Left ventricle myocardium inferior (tissue), 1 donor: Measurements from ENCODE around the gene LCK. TPM values are rescaled to one million over a fixed set of nuclear protein-coding genes. Genes with fewer than 3 reads are reported as not detected.

Experiments used
- DNase-seq: peaks from one replicate; pipeline ENCODE4 v3.0.0-alpha.2; 2020
- H3K27ac ChIP-seq: fragments of 200-600 bp; replicated peaks from 2 replicates; pipeline ENCODE4 v1.8.0; 2021
- H3K27me3 ChIP-seq: fragments of 200-600 bp; 2 replicates; pipeline ENCODE4 v1.8.0; 2021; ENCODE audit warnings: low read depth
- H3K36me3 ChIP-seq: fragments of 200-600 bp; 2 replicates; pipeline ENCODE4 v1.8.0; 2021
- H3K4me1 ChIP-seq: fragments of 200-600 bp; 2 replicates; pipeline ENCODE4 v1.8.0; 2021
- H3K4me3 ChIP-seq: fragments of 200-600 bp; 2 replicates; pipeline ENCODE4 v1.8.0; 2021; ENCODE audit warnings: mild to moderate bottlenecking, moderate library complexity
- H3K9me3 ChIP-seq: fragments of 200-600 bp; replicated peaks from 2 replicates; pipeline ENCODE4 v1.8.0; 2021
- CTCF ChIP-seq: fragments of 200-600 bp; IDR thresholded peaks from 2 replicates; pipeline ENCODE4 v1.8.0; 2021; ENCODE audit warnings: antibody characterized with exemption, mild to moderate bottlenecking, borderline replicate concordance
- intact Hi-C: fragments of 100-400 bp; cut with micrococcal nuclease; formaldehyde crosslinking; loops from one replicate; pipeline ENCODE4 v1.11.0; 2022
- total RNA-seq: library from RNA; stranded (reverse); fragmentation: NEBNext Ultra II Directional; extraction: Animal tissue kit (Norgen Biotek cat#: 25700); gene quantifications from one replicate; pipeline ENCODE4 v1.2.1, GENCODE V29; 2021
- donor health status: DM: no; HTN: yes; CAD: no; lungs with severe emphysema.

LCK gene
- total RNA-seq, 1 donor from 2014 or later: 0.63 TPM

DNA sequence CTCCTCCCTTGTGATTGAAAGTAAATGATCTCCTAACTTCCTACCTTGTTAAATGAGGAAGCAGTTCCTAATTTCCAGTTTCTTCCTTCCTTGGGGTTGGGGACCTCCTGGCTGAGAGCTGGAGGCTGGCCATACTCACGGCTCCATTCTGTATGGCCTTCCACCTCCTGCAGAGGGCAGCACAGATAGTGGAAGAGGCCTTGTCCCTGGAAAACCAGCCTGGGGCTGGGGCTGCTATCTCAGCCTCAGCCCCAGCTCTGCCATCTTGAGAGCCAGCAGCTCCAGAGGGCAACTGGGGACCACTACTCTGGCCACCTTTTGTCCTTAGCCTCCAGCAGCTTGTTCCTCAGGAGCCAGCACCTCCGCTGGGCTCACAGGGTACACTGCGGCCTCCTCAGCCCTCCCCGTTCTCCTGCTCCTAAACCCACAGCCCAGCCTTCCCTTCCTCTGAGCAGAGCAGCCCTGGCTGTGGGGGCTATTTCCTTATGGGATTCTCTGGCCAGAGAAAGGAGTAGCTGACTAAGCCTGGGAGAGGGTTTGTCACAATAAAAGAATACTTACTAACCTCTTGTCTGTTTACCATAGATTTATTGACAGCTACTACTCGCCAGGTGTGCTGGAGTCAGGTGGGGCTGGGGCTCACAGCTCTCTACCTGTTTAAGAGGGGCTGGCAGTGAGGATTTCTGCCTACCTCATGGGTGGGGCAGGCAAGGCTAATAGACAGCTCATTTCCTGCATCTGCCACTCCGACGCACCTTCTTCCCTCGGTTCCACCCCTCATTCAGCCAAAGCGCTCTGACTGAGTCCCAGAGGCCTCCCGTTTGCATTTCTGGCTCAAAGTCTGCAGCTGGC lies 35.2 kb upstream of the LCK start:
- no peaks in the 10 kb centered on the region for H3K27me3 ChIP-seq
- peaks cover 62% of the 10 kb centered on the region for H3K36me3 ChIP-seq
- intact Hi-C loops: no loop called here
- H3K9me3 ChIP-seq: no peaks in the 10 kb centered on the region
- peak; percentile 29 for DNase-seq
- no peak overlapping the region for H3K27ac ChIP-seq
- H3K4me3 ChIP-seq: no peak overlapping the region
- H3K4me1 ChIP-seq: peaks cover 28% of the 10 kb centered on the region
- TF ChIP-seq CTCF: peak; percentile 80

- intact Hi-C loops: no loop called here
- H3K27ac ChIP-seq: no peak overlapping the region
- TF ChIP-seq CTCF: no peak
Observed at GRCh38 chr1:32216566-32216965, 34.5 kb upstream of the LCK start.

GRCh38 chr1:32219022-32219421 lies 32.0 kb upstream of the LCK start:
- intact Hi-C loops: no loop called here
- Histone ChIP-seq H3K27ac (no peak overlapping the region), H3K9me3 (no peaks in the 10 kb centered on the region), H3K4me3 (no peak overlapping the region), H3K36me3 (peaks cover 63% of the 10 kb centered on the region), H3K27me3 (no peaks in the 10 kb centered on the region), H3K4me1 (peaks cover 59% of the 10 kb centered on the region)
- DNase-seq: no peak
- no peak for TF ChIP-seq CTCF

More at GRCh38 chr1:32216566-32216965, 34.5 kb upstream of the LCK start:
- no peak for DNase-seq
- Histone ChIP-seq H3K9me3 (no peaks in the 10 kb centered on the region), H3K27me3 (no peaks in the 10 kb centered on the region), H3K4me1 (peaks cover 35% of the 10 kb centered on the region), H3K36me3 (peaks cover 62% of the 10 kb centered on the region), H3K4me3 (no peak overlapping the region)

DNA sequence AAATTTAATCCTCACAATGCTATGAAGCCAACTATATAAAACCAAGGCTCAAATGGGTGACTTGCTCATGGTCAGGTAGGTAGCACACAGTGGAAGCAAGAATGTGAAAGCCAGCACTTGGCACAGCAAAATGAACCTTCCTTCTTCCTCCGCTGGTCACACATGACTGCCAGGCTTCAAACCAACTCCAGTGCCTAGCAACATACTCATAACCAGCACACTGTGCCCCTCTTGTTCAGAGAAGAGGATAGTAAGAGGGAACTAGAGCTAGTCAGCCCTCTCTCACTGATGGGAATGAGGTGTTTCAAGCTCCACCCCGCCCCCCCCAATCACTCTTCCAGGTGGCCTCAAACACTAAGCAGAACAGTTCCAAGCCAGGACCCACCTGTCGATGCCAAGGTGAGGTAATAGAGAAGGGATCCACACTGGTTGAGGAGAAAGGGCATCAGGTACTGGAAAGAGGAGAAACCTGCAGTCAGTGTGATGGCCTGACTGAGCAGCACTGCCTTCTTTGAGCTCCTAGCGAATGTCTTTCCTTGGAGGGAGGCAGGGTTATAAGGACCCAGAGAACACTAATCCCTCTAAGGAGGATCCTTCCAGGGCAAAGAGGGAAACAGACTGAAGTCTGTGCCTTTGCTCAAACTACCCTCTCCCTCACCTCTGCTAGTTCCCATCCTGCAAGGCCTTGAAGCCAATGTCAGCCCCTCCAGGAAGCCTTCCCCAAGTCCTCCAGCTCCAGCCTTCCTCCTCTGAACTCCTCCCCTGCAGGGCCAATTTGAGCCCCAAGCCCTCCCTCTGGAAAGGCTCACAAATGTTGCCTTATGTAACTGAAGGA lies 30.1 kb upstream of the LCK start:
- TF ChIP-seq CTCF: no peak
- no peak for DNase-seq
- no peaks in the 10 kb centered on the region for H3K27me3 ChIP-seq
- H3K36me3 ChIP-seq: peaks cover 64% of the 10 kb centered on the region
- peaks cover 55% of the 10 kb centered on the region for H3K4me1 ChIP-seq
- peak overlapping the region; percentile 92 for H3K27ac ChIP-seq
- intact Hi-C loops: loop anchor here (10.0 kb wide), 1 partner anchor 94 kb away; no protein-coding TSS in a partner anchor
- peak overlapping the region; percentile 98 for H3K4me3 ChIP-seq
- H3K9me3 ChIP-seq: no peaks in the 10 kb centered on the region

- no peak for DNase-seq
- no peak for TF ChIP-seq CTCF
- no peaks in the 10 kb centered on the region for H3K27me3 ChIP-seq
- H3K36me3 ChIP-seq: peaks cover 64% of the 10 kb centered on the region
- intact Hi-C loops: loop anchor here (10.0 kb wide), 1 partner anchor 93 kb away; no protein-coding TSS in a partner anchor
- H3K27ac ChIP-seq: peak overlapping the region; percentile 92
- no peaks in the 10 kb centered on the region for H3K9me3 ChIP-seq
- H3K4me3 ChIP-seq: peak overlapping the region; percentile 98
- peaks cover 49% of the 10 kb centered on the region for H3K4me1 ChIP-seq
Observed at GRCh38 chr1:32221581-32221979, 29.5 kb upstream of the LCK start.
